Naive thymus-derived CD4-positive, alpha-beta T cell (primary cell): Measurements from ENCODE around the gene RAP1A. TPM values are rescaled to one million over a fixed set of nuclear protein-coding genes. Genes with fewer than 3 reads are reported as not detected.
"Not testable (repeated sequence)": the region's sequence is repeated elsewhere in the genome, so short reads cannot be mapped to it uniquely, and the experiment has no call there.

ENCODE experiments used
- ATAC-seq: fragments of 150-1000 bp; cut with Tn5 transposase; 2 replicates; pipeline ENCODE4 v1.10.0; 2021; ENCODE audit warnings: mild to moderate bottlenecking, moderate library complexity
- CTCF ChIA-PET: fragments of 350-600 bp; sonication (Branson Sonifier 250); formaldehyde crosslinking; loops from one replicate; lab custom pipeline; 2021; ENCODE audit warnings: antibody characterized with exemption; lab: Charles Lee
- POLR2A ChIA-PET: fragments of 350-600 bp; sonication (Branson Sonifier 250); formaldehyde crosslinking; loops from one replicate; lab custom pipeline; 2021; ENCODE audit warnings: antibody characterized with exemption, inconsistent platforms; lab: Charles Lee
- DNase-seq, 9 donors: peaks; one replicate each; pipeline versions ENCODE4 v3.0.0 to v3.0.0-alpha.2; 2020 to 2022; ENCODE audit warnings: mixed read lengths in 1 of 9
- H3K27ac ChIP-seq: one replicate; pipeline ENCODE4 v1.7.0; 2013; ENCODE audit warnings: mild to moderate bottlenecking, low read depth, low read length, moderate library complexity
- H3K27me3 ChIP-seq, 2 donors: one replicate each; pipeline ENCODE4 v1.7.0; 2013; ENCODE audit warnings: low read length in 2 of 2, mild to moderate bottlenecking in 2 of 2, moderate library complexity in 2 of 2; ENCODE audit not compliant: control insufficient read depth in 2 of 2, insufficient read depth in 2 of 2
- H3K36me3 ChIP-seq, 3 experiments: 1 replicate in 2 of 3; 2 replicates in 1 of 3; pipeline ENCODE4 v1.7.0; 2013; ENCODE audit warnings: low read length in 3 of 3, mild to moderate bottlenecking in 3 of 3, moderate library complexity in 1 of 3; ENCODE audit not compliant: insufficient read depth in 3 of 3, control insufficient read depth in 2 of 3
- H3K4me1 ChIP-seq, 2 donors: one replicate each; pipeline ENCODE4 v1.7.0; 2013; ENCODE audit warnings: low read length in 2 of 2, mild to moderate bottlenecking in 2 of 2, moderate library complexity in 1 of 2; ENCODE audit not compliant: control insufficient read depth in 2 of 2, insufficient read depth in 2 of 2
- H3K4me3 ChIP-seq: 2 replicates; pipeline ENCODE4 v1.7.0; 2013; ENCODE audit warnings: mild to moderate bottlenecking, low read length
- H3K9me3 ChIP-seq, 3 experiments: 1 replicate in 2 of 3; 2 replicates in 1 of 3; pipeline ENCODE4 v1.7.0; 2013; ENCODE audit warnings: low read length in 3 of 3; ENCODE audit not compliant: control insufficient read depth in 2 of 3
- H3K27ac Mint-ChIP-seq, 9 donors: one replicate each; pipeline ENCODE4 v1.8.0; 2020 to 2022; ENCODE audit warnings: mixed read lengths in 9 of 9, mild to moderate bottlenecking in 8 of 9, moderate library complexity in 5 of 9, inconsistent platforms in 2 of 9
- H3K27me3 Mint-ChIP-seq, 5 donors: one replicate each; pipeline ENCODE4 v1.8.0; 2021 to 2022; ENCODE audit warnings: mixed read lengths in 5 of 5, mild to moderate bottlenecking in 1 of 5
- H3K36me3 Mint-ChIP-seq, 5 donors: one replicate each; pipeline ENCODE4 v1.8.0; 2020 to 2022; ENCODE audit warnings: mixed read lengths in 5 of 5, mild to moderate bottlenecking in 3 of 5, inconsistent platforms in 1 of 5
- H3K4me1 Mint-ChIP-seq, 7 donors: one replicate each; pipeline ENCODE4 v1.8.0; 2020 to 2022; ENCODE audit warnings: mixed read lengths in 7 of 7, mild to moderate bottlenecking in 3 of 7, inconsistent platforms in 1 of 7
- H3K4me3 Mint-ChIP-seq, 10 donors: one replicate each; pipeline ENCODE4 v1.8.0; 2020 to 2022; ENCODE audit warnings: mild to moderate bottlenecking in 10 of 10, mixed read lengths in 10 of 10, moderate library complexity in 6 of 10, inconsistent platforms in 2 of 10
- H3K9me3 Mint-ChIP-seq, 11 donors: one replicate each; pipeline ENCODE4 v1.8.0; 2020 to 2022; ENCODE audit warnings: mixed read lengths in 11 of 11, mild to moderate bottlenecking in 4 of 11, inconsistent platforms in 1 of 11, moderate library complexity in 1 of 11
- intact Hi-C, 2 donors: fragments of 100-400 bp; cut with micrococcal nuclease; formaldehyde crosslinking; loops; one replicate each; pipeline ENCODE4 v1.15.1; 2023
- polyA plus RNA-seq, 2 donors: library from polyadenylated mRNA; unstranded; fragments of 300-500 nt; fragmentation: Illumina TruSeq; gene quantifications; one replicate each; pipeline ENCODE4 v1.2.3, GENCODE V29; 2021
- total RNA-seq, 6 experiments: library from RNA in 5 of 6; stranded (reverse) in 5 of 6; gene quantifications; 1 replicate in 5 of 6; 2 replicates in 1 of 6; pipeline ENCODE4 v1.2.3 and lab custom pipeline; 2021 to 2026

RAP1A gene
- total and polyA plus RNA-seq, 7 experiments from 2014 or later = 37.6 to 183 (median 100) TPM

- H3K27ac Mint-ChIP-seq = peak overlapping the region in 7 of 9 donors; percentile 35 to 81 (median 75)
- Histone ChIP-seq H3K4me3 (no peak overlapping the region), H3K4me1 (peaks cover 12 to 22% of the 10 kb centered on the region in 2 donors), H3K27me3 (no peaks in the 10 kb centered on the region), H3K27ac (no peak overlapping the region), H3K9me3 (no peaks in the 10 kb centered on the region), H3K36me3 (peaks cover 0 to 4% (median 0%) of the 10 kb centered on the region in 3 experiments)
- peaks cover 43 to 81% (median 78%) of the 10 kb centered on the region in 7 donors for H3K4me1 Mint-ChIP-seq
- POLR2A ChIA-PET = no interaction called here
- intact Hi-C loops = loop anchor here in 1 of 2 donors (2.0 kb wide), 1 partner anchor 14 kb away; no protein-coding TSS in a partner anchor
- no peaks in the 10 kb centered on the region for H3K27me3 Mint-ChIP-seq
- H3K9me3 Mint-ChIP-seq = peaks cover 3 to 25% (median 9%) of the 10 kb centered on the region in 11 donors
- peak overlapping the region in 8 of 10 donors; percentile 7 to 53 (median 34) for H3K4me3 Mint-ChIP-seq
- DNase-seq (no peak), ATAC-seq (no peak)
- peaks cover 15 to 68% (median 42%) of the 10 kb centered on the region in 5 donors for H3K36me3 Mint-ChIP-seq
- CTCF ChIA-PET = interaction anchor here (0.7 kb wide), 1 partner anchor 8 kb away, joined by 3 read pairs; no protein-coding TSS in a partner anchor
Observed at GRCh38 chr1:111672331-111672730, 52.7 kb downstream of the RAP1A start.

- Mint-ChIP-seq H3K4me1 (peaks cover 17 to 56% (median 43%) of the 10 kb centered on the region in 7 donors), H3K9me3 (peaks cover 13 to 68% (median 25%) of the 10 kb centered on the region in 11 donors), H3K27me3 (no peaks in the 10 kb centered on the region), H3K4me3 (peak overlapping the region in 2 of 10 donors; percentile 19 to 20), H3K27ac (peak overlapping the region in 3 of 9 donors; percentile 3 to 26 (median 19)), H3K36me3 (peaks cover 26 to 84% (median 69%) of the 10 kb centered on the region in 5 donors)
- no peak overlapping the region for H3K4me3 ChIP-seq
- no peak overlapping the region for H3K27ac ChIP-seq
- no peak for DNase-seq
- H3K9me3 ChIP-seq = peaks cover 0 to 7% (median 0%) of the 10 kb centered on the region in 3 experiments
- H3K36me3 ChIP-seq = peaks cover 0 to 25% (median 3%) of the 10 kb centered on the region in 3 experiments
- POLR2A ChIA-PET = no interaction called here
- intact Hi-C loops = no loop called here
- H3K27me3 ChIP-seq = no peaks in the 10 kb centered on the region
- H3K4me1 ChIP-seq = no peaks in the 10 kb centered on the region
- ATAC-seq = no peak
- CTCF ChIA-PET = interaction anchor here (1.5 kb wide), 1 partner anchor 169 kb away, joined by 7 read pairs; no protein-coding TSS in a partner anchor
Observed at GRCh38 chr1:111677604-111678003, 58.0 kb downstream of the RAP1A start.

DNA sequence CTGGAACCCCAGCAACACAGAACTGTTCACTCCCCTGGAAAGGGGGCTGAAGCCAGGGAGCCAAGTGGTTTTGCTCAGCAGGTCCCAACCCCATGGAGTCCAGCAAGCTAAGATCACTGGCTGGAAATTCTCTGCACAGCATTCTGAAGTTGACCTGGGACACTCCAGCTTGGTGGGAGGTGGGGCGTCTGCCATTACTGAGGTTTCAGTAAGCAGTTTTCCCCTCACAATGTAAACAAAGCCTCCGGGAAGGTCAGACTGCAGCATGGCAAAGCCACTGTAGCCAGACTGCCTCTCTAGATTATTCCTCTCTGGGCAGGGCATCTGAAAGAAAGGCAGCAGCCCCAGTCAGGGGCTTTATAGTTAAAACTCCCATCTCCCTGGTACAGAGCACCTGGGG lies 60.0 kb downstream of the RAP1A start:
- ATAC-seq (no peak), DNase-seq (no peak)
- POLR2A ChIA-PET = interaction anchor here (1.2 kb wide), 1 partner anchor 198 kb away, joined by 3 read pairs; no protein-coding TSS in a partner anchor
- H3K27me3 ChIP-seq = no peaks in the 10 kb centered on the region
- peaks cover 11 to 46% (median 35%) of the 10 kb centered on the region in 7 donors for H3K4me1 Mint-ChIP-seq
- peaks cover 0 to 25% (median 3%) of the 10 kb centered on the region in 3 experiments for H3K36me3 ChIP-seq
- intact Hi-C loops = no loop called here
- peaks cover 9 to 84% (median 38%) of the 10 kb centered on the region in 11 donors for H3K9me3 Mint-ChIP-seq
- H3K4me1 ChIP-seq = no peaks in the 10 kb centered on the region
- peaks cover 22 to 87% (median 67%) of the 10 kb centered on the region in 5 donors for H3K36me3 Mint-ChIP-seq
- peaks cover 0 to 7% (median 0%) of the 10 kb centered on the region in 3 experiments for H3K9me3 ChIP-seq
- CTCF ChIA-PET = interaction anchor here (1.8 kb wide), 1 partner anchor 35 kb away, joined by 6 read pairs; no protein-coding TSS in a partner anchor
- H3K27ac ChIP-seq = no peak overlapping the region
- peak overlapping the region in 1 of 9 donors; percentile 58 for H3K27ac Mint-ChIP-seq
- H3K4me3 Mint-ChIP-seq = no peak overlapping the region
- no peaks in the 10 kb centered on the region for H3K27me3 Mint-ChIP-seq
- H3K4me3 ChIP-seq = no peak overlapping the region

DNA sequence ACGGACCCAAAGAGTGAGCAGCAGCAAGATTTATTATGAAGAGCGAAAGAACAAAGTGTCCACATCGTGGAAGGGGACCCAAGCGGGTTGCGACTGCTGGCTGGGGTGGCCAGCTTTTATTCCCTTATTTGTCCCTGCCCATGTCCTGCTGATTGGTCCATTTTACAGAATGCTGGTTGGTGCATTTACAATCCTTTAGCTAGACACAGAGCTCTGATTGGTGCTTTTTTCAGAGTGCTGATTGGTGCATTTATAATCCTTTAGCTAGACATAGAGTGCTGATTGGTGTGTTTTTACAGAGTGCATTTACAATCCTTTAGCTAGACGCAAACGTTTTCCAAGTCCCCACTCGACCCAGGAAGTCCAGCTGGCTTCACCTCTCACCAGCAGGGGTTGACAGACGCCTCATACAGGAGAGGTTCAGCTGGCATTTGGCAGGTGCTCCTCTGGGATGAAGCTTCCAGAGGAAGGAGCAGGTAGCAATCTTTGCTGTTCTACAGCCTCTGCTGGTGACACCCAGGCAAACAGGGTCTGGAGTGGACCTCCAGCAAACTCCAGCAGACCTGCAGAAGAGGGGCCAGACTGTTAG lies 60.7 kb downstream of the RAP1A start:
- H3K27me3 Mint-ChIP-seq, ATAC-seq, DNase-seq, H3K4me1 ChIP-seq, H3K4me3 ChIP-seq, H3K9me3 ChIP-seq, H3K27ac ChIP-seq, intact Hi-C loops, H3K27me3 ChIP-seq, H3K4me3 Mint-ChIP-seq: not testable (repeated sequence)
- peak overlapping the region in 3 of 9 donors; percentile 51 to 58 (median 53) for H3K27ac Mint-ChIP-seq
- H3K36me3 Mint-ChIP-seq = peaks cover 23 to 91% (median 64%) of the 10 kb centered on the region in 5 donors
- peaks cover 8 to 43% (median 32%) of the 10 kb centered on the region in 7 donors for H3K4me1 Mint-ChIP-seq
- ChIA-PET CTCF (interaction anchor here (0.6 to 1.8 kb wide), 4 partner anchors 8 to 230 kb away, joined by 3 to 6 read pairs (median 3); no protein-coding TSS in a partner anchor), POLR2A (interaction anchor here (0.6 to 1.2 kb wide), 2 partner anchors 198 to 531 kb away, joined by 3 to 4 read pairs; no protein-coding TSS in a partner anchor)
- H3K9me3 Mint-ChIP-seq = peaks cover 4 to 84% (median 44%) of the 10 kb centered on the region in 11 donors
- H3K36me3 ChIP-seq = peaks cover 0 to 25% (median 3%) of the 10 kb centered on the region in 3 experiments

GRCh38 chr1:111685293-111686153 lies 65.9 kb downstream of the RAP1A start:
- not testable (repeated sequence) for H3K27me3 ChIP-seq, H3K4me3 ChIP-seq, H3K27me3 Mint-ChIP-seq, H3K9me3 ChIP-seq, H3K4me1 ChIP-seq, H3K27ac ChIP-seq, ATAC-seq, H3K36me3 ChIP-seq
- H3K4me3 Mint-ChIP-seq = peak overlapping the region in 2 of 10 donors; percentile 35 to 40
- peaks cover 0 to 51% (median 32%) of the 10 kb centered on the region in 11 donors for H3K9me3 Mint-ChIP-seq
- H3K27ac Mint-ChIP-seq = peak overlapping the region in 6 of 9 donors; percentile 9 to 71 (median 38)
- DNase-seq = peak in 1 of 9 donors; percentile 6
- H3K4me1 Mint-ChIP-seq = peaks cover 27 to 72% (median 56%) of the 10 kb centered on the region in 7 donors
- intact Hi-C loops = loop anchor here in 1 of 2 donors (2.0 kb wide), 1 partner anchor 13 kb away; no protein-coding TSS in a partner anchor
- CTCF ChIA-PET = interaction anchor here (1.1 kb wide), 1 partner anchor 37 kb away, joined by 3 read pairs; no protein-coding TSS in a partner anchor
- POLR2A ChIA-PET = interaction anchor here (0.8 kb wide), 1 partner anchor 41 kb away, joined by 3 read pairs; no protein-coding TSS in a partner anchor
- peaks cover 11 to 59% (median 44%) of the 10 kb centered on the region in 5 donors for H3K36me3 Mint-ChIP-seq
